Measurements from ENCODE around the gene TMEM45A.
"Not testable (repeated sequence)": the region's sequence is repeated elsewhere in the genome, so short reads cannot be mapped to it uniquely, and the experiment has no call there.

The TMEM45A gene

GRCh38 chr3:100492059-100493006, at the start of gene TMEM45A:
Gene TMEM45A, plus strand, starts transcription at chr3:100492619. Its CDS starts 62,593 bp downstream, at chr3:100555212.
- DNase-seq (ENCODE audit: low read depth), result peak; percentile 59

- no peak for DNase-seq (ENCODE audit: low read depth)
These were observed 48.7 kb upstream of the TMEM45A start for GRCh38 chr3:100443690-100444089.

GRCh38 chr3:100447067-100447466, 45.4 kb upstream of the TMEM45A start:
- DNase-seq (ENCODE audit: low read depth), result not testable (repeated sequence)

GRCh38 chr3:100448079-100448478, 44.3 kb upstream of the TMEM45A start:
- no peak for DNase-seq (ENCODE audit: low read depth)

GRCh38 chr3:100449214-100449613, 43.2 kb upstream of the TMEM45A start:
- no peak for DNase-seq (ENCODE audit: low read depth)

GRCh38 chr3:100454677-100455076, 37.7 kb upstream of the TMEM45A start:
- no peak for DNase-seq (ENCODE audit: low read depth)

- no peak for DNase-seq (ENCODE audit: low read depth)
These were observed 36.4 kb upstream of the TMEM45A start for GRCh38 chr3:100455841-100456550.

- DNase-seq (ENCODE audit: low read depth), result no peak
These were observed 35.7 kb upstream of the TMEM45A start for GRCh38 chr3:100456745-100457144.

GRCh38 chr3:100457811-100458210, 34.6 kb upstream of the TMEM45A start:
- no peak for DNase-seq (ENCODE audit: low read depth)

GRCh38 chr3:100458814-100459213, 33.6 kb upstream of the TMEM45A start:
- no peak for DNase-seq (ENCODE audit: low read depth)

GRCh38 chr3:100463002-100463401, 29.4 kb upstream of the TMEM45A start:
- DNase-seq (ENCODE audit: low read depth), result no peak

- no peak for DNase-seq (ENCODE audit: low read depth)
These were observed 28.7 kb upstream of the TMEM45A start for GRCh38 chr3:100463646-100464155.

GRCh38 chr3:100465892-100466777, 26.3 kb upstream of the TMEM45A start:
- no peak for DNase-seq (ENCODE audit: low read depth)

- no peak for DNase-seq (ENCODE audit: low read depth)
These were observed 25.3 kb upstream of the TMEM45A start for GRCh38 chr3:100467133-100467532.

GRCh38 chr3:100468676-100469075, 23.7 kb upstream of the TMEM45A start:
- no peak for DNase-seq (ENCODE audit: low read depth)

- no peak for DNase-seq (ENCODE audit: low read depth)
These were observed 21.5 kb upstream of the TMEM45A start for GRCh38 chr3:100470951-100471350.

GRCh38 chr3:100471444-100471843, 21.0 kb upstream of the TMEM45A start:
- DNase-seq (ENCODE audit: low read depth), result no peak

GRCh38 chr3:100477851-100478360, 14.5 kb upstream of the TMEM45A start:
- not testable (repeated sequence) for DNase-seq (ENCODE audit: low read depth)

GRCh38 chr3:100478521-100478920, 13.9 kb upstream of the TMEM45A start:
- not testable (repeated sequence) for DNase-seq (ENCODE audit: low read depth)

- DNase-seq (ENCODE audit: low read depth), result no peak
These were observed 12.3 kb upstream of the TMEM45A start for GRCh38 chr3:100480081-100480480.

GRCh38 chr3:100482176-100482575, 10.2 kb upstream of the TMEM45A start:
- no peak for DNase-seq (ENCODE audit: low read depth)

- DNase-seq (ENCODE audit: low read depth), result no peak
These were observed 8.9 kb upstream of the TMEM45A start for GRCh38 chr3:100483529-100483928.
